Measurements from ENCODE around the gene PHC3.

The PHC3 gene

GRCh38 chr3:170057550-170057949, 124.0 kb downstream of the PHC3 start:
- Histone ChIP-seq H3K9ac (ENCODE audit: low read length) (no peak overlapping the region), H3K4me3 (ENCODE audit: low read length) (no peak overlapping the region), H3K27ac (ENCODE audit: low read depth, low read length) (no peak overlapping the region), H3K36me3 (ENCODE audit: control insufficient read depth, insufficient read depth, low read length) (no peaks in the 10 kb centered on the region), H3K27me3 (ENCODE audit: control insufficient read depth, insufficient read depth, low read length) (no peaks in the 10 kb centered on the region), H3K4me1 (ENCODE audit: control insufficient read depth, insufficient read depth, low read length) (no peaks in the 10 kb centered on the region)

DNA sequence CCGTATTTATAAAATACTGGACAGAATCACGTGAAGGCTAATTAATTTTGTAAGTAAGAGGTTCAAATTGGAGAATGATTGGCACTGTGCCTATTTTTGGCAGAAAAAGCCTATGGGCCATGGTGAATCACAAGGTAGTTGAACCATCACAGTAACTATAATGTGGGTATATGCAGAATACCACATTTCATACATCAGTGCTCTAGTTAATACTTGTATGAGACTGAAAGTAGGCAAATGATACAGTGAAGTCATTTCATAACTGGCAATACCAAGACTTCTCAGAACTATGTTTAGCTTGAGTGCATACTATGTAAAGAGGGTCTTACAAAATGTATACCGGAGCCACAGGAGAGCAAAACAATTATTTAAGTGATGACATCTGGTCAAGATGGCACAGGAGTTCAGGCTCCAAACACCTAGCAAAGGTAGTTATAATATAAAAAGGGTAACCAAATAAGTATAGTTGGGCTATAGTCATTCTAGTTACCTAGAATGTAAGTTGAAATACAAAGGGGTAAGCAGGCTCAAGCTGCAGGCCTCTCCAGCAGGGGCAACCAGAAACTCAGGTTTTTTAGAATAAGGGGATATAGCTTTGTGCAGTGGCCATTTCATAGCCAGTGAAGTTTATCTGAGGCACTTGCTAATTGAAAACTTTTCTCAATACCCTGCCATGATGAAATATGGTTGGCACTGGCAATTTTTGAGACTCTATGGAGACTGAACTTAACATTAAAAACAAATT, 124.7 kb downstream of the PHC3 start:
- Histone ChIP-seq H3K4me3 (ENCODE audit: low read length) (no peak overlapping the region), H3K4me1 (ENCODE audit: control insufficient read depth, insufficient read depth, low read length) (no peaks in the 10 kb centered on the region), H3K27me3 (ENCODE audit: control insufficient read depth, insufficient read depth, low read length) (no peaks in the 10 kb centered on the region), H3K36me3 (ENCODE audit: control insufficient read depth, insufficient read depth, low read length) (no peaks in the 10 kb centered on the region), H3K27ac (ENCODE audit: low read depth, low read length) (no peak overlapping the region), H3K9ac (ENCODE audit: low read length) (no peak overlapping the region)

DNA sequence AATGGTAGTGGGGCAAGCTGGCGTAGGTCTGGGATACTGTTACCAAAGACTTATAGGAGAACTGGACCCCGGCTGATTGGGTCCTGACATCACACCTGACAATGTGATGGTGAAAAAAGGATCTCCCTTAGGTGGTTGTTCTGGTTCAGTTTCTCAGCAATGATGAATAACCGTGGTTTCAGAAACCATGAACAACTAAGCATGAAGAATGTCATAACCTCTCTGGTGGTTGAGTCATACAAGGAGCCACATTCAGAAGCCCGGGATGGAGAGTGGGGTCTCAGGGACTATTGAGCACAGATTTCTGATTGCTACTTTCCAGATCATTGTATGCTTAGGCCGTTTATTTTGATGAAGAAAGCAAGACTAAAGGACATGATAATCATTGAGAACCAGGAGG, 126.3 kb downstream of the PHC3 start:
- Histone ChIP-seq H3K27me3 (ENCODE audit: control insufficient read depth, insufficient read depth, low read length) (no peaks in the 10 kb centered on the region), H3K4me1 (ENCODE audit: control insufficient read depth, insufficient read depth, low read length) (no peaks in the 10 kb centered on the region), H3K27ac (ENCODE audit: low read depth, low read length) (no peak overlapping the region), H3K4me3 (ENCODE audit: low read length) (no peak overlapping the region), H3K36me3 (ENCODE audit: control insufficient read depth, insufficient read depth, low read length) (no peaks in the 10 kb centered on the region), H3K9ac (ENCODE audit: low read length) (no peak overlapping the region)

- no peaks in the 10 kb centered on the region for H3K4me1 ChIP-seq (ENCODE audit: control insufficient read depth, insufficient read depth, low read length)
- no peak overlapping the region for H3K9ac ChIP-seq (ENCODE audit: low read length)
- no peak overlapping the region for H3K27ac ChIP-seq (ENCODE audit: low read depth, low read length)
- no peak overlapping the region for H3K4me3 ChIP-seq (ENCODE audit: low read length)
- no peaks in the 10 kb centered on the region for H3K36me3 ChIP-seq (ENCODE audit: control insufficient read depth, insufficient read depth, low read length)
- no peaks in the 10 kb centered on the region for H3K27me3 ChIP-seq (ENCODE audit: control insufficient read depth, insufficient read depth, low read length)
Observed at GRCh38 chr3:170054204-170054603, 127.3 kb downstream of the PHC3 start.

DNA sequence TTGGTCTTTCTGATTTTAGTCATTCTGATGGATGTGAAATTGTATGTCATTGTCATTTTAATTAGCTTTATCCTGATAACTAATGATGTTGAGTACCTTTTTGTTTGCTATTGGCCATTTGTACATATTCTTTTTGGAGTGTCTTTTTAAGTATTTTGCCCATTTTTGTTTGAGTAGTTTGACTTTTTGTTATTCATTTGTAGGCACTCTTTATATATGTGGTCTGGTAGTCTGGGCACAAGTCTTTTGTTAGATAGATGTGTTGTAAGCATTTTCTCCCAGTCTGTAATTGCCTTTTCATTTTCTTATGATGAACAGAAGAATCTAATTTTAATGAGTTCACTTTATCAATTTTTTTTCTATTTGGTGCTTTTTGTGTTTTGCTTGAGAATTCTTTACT, 129.1 kb downstream of the PHC3 start:
- Histone ChIP-seq H3K9ac (ENCODE audit: low read length) (no peak overlapping the region), H3K27ac (ENCODE audit: low read depth, low read length) (no peak overlapping the region)

DNA sequence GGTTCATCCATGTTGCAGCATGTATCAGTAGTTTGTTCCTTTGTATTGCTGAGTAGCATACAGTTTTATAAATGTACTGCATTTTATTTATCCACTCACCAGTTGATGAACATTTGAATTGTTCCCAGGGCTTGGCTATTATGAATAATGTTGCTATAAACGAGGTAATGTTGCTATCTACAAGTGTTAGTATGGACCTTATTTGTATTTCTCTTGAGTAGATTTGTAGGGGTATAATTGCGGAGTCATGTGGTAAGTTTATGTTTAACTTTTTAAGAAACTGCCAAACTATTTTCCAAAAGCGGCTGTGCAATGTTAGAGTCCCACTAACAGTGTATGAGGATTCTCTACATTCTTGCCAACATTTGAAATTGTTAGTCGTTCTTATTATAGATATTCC, 130.8 kb downstream of the PHC3 start:
- Histone ChIP-seq H3K9ac (ENCODE audit: low read length) (no peak overlapping the region), H3K4me1 (ENCODE audit: control insufficient read depth, insufficient read depth, low read length) (no peaks in the 10 kb centered on the region), H3K27ac (ENCODE audit: low read depth, low read length) (no peak overlapping the region), H3K4me3 (ENCODE audit: low read length) (no peak overlapping the region), H3K36me3 (ENCODE audit: control insufficient read depth, insufficient read depth, low read length) (no peaks in the 10 kb centered on the region), H3K27me3 (ENCODE audit: control insufficient read depth, insufficient read depth, low read length) (no peaks in the 10 kb centered on the region)

More for the DNA sequence above, 129.1 kb downstream of the PHC3 start:
- no peaks in the 10 kb centered on the region for H3K27me3 ChIP-seq (ENCODE audit: control insufficient read depth, insufficient read depth, low read length)
- H3K36me3 ChIP-seq (ENCODE audit: control insufficient read depth, insufficient read depth, low read length) = no peaks in the 10 kb centered on the region
- H3K4me3 ChIP-seq (ENCODE audit: low read length) = no peak overlapping the region
- no peaks in the 10 kb centered on the region for H3K4me1 ChIP-seq (ENCODE audit: control insufficient read depth, insufficient read depth, low read length)

- Histone ChIP-seq H3K9ac (ENCODE audit: low read length) (no peak overlapping the region), H3K36me3 (ENCODE audit: control insufficient read depth, insufficient read depth, low read length) (peaks cover 2% of the 10 kb centered on the region), H3K27me3 (ENCODE audit: control insufficient read depth, insufficient read depth, low read length) (no peaks in the 10 kb centered on the region), H3K4me1 (ENCODE audit: control insufficient read depth, insufficient read depth, low read length) (no peaks in the 10 kb centered on the region), H3K27ac (ENCODE audit: low read depth, low read length) (no peak overlapping the region), H3K4me3 (ENCODE audit: low read length) (no peak overlapping the region)
Observed at GRCh38 chr3:170049146-170050000, 132.2 kb downstream of the PHC3 start.

- H3K27me3 ChIP-seq (ENCODE audit: control insufficient read depth, insufficient read depth, low read length) = no peaks in the 10 kb centered on the region
- H3K9ac ChIP-seq (ENCODE audit: low read length) = peak overlapping the region; percentile 39
- peaks cover 2% of the 10 kb centered on the region for H3K36me3 ChIP-seq (ENCODE audit: control insufficient read depth, insufficient read depth, low read length)
- H3K27ac ChIP-seq (ENCODE audit: low read depth, low read length) = no peak overlapping the region
- peak overlapping the region; percentile 12 for H3K4me3 ChIP-seq (ENCODE audit: low read length)
- no peaks in the 10 kb centered on the region for H3K4me1 ChIP-seq (ENCODE audit: control insufficient read depth, insufficient read depth, low read length)
Observed at GRCh38 chr3:170047133-170047404, 134.5 kb downstream of the PHC3 start.

DNA sequence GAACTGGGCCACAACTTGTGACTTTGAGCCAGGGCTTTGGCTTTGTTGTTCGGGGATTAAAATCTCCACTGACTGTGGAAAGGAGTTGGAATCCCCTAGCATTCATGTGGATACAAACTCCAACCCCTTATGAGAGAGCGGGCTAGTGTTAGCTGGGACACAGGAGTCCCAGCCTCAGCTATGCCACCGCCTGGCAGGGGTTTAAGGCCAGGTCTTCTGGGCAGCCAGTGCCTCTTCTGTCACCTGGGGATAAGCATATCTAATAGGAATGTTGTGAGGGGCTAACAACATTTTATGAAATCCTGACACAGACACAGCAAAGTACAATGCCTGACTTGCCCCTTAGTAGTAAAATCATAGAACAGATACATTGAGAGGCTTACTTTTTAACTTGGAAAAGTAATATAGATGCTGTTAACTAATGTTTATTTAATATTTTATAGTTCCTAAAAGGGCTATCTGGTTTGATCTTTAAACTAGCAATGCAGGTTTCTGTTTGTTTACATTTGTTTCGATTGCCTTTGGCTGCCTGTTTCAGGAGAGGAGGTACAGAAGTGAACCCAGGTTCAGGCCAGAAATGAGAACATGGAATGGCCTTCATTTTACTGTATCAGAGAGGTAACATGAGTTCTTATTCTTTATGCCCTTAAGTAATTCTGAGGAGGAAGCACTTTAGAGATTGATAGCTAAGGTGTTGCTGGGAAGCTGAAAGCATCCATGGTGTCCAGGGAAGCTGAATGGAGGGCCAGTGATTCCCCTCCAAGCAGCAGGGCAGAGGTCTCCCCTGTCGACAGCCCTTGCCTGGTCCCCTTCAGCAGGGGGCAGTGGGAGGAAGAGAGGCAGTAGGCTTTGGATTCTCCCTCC, 135.0 kb downstream of the PHC3 start:
- Histone ChIP-seq H3K9ac (ENCODE audit: low read length) (peak overlapping the region; percentile 39), H3K4me1 (ENCODE audit: control insufficient read depth, insufficient read depth, low read length) (no peaks in the 10 kb centered on the region)

GRCh38 chr3:170044795-170045244, 136.7 kb downstream of the PHC3 start:
- Histone ChIP-seq H3K27ac (ENCODE audit: low read depth, low read length) (no peak overlapping the region), H3K9ac (ENCODE audit: low read length) (no peak overlapping the region), H3K36me3 (ENCODE audit: control insufficient read depth, insufficient read depth, low read length) (peaks cover 2% of the 10 kb centered on the region), H3K4me3 (ENCODE audit: low read length) (no peak overlapping the region), H3K4me1 (ENCODE audit: control insufficient read depth, insufficient read depth, low read length) (no peaks in the 10 kb centered on the region), H3K27me3 (ENCODE audit: control insufficient read depth, insufficient read depth, low read length) (no peaks in the 10 kb centered on the region)

More for the DNA sequence above, 135.0 kb downstream of the PHC3 start:
- Histone ChIP-seq H3K36me3 (ENCODE audit: control insufficient read depth, insufficient read depth, low read length) (peaks cover 2% of the 10 kb centered on the region), H3K27me3 (ENCODE audit: control insufficient read depth, insufficient read depth, low read length) (no peaks in the 10 kb centered on the region), H3K4me3 (ENCODE audit: low read length) (peak overlapping the region; percentile 12), H3K27ac (ENCODE audit: low read depth, low read length) (no peak overlapping the region)

DNA sequence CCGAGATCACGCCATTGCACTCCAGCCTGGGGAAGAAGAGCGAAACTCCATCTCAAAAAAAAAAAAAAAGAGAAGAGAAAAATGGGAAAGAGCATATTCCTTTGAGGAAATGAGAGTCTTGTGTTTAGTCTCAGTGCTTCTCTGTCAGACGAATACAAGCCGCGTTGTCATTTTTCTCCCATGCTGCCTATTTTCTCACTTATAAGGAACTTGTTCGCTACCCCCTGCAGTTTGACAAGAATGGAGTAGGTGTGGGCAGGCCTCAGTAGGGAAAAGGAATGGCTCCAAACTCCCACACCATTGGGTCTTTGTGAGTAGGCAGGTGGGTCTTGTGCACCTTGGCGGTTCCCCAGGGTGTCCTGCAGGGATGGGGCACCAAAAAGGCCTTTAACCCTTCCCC, 137.3 kb downstream of the PHC3 start:
- peaks cover 2% of the 10 kb centered on the region for H3K36me3 ChIP-seq (ENCODE audit: control insufficient read depth, insufficient read depth, low read length)
- H3K27me3 ChIP-seq (ENCODE audit: control insufficient read depth, insufficient read depth, low read length) = no peaks in the 10 kb centered on the region
- H3K27ac ChIP-seq (ENCODE audit: low read depth, low read length) = no peak overlapping the region
- H3K4me1 ChIP-seq (ENCODE audit: control insufficient read depth, insufficient read depth, low read length) = no peaks in the 10 kb centered on the region
- H3K9ac ChIP-seq (ENCODE audit: low read length) = no peak overlapping the region
- no peak overlapping the region for H3K4me3 ChIP-seq (ENCODE audit: low read length)

GRCh38 chr3:170043506-170043905, 138.0 kb downstream of the PHC3 start:
- H3K27ac ChIP-seq (ENCODE audit: low read depth, low read length) = no peak overlapping the region
- no peak overlapping the region for H3K9ac ChIP-seq (ENCODE audit: low read length)
- H3K4me1 ChIP-seq (ENCODE audit: control insufficient read depth, insufficient read depth, low read length) = no peaks in the 10 kb centered on the region
- H3K27me3 ChIP-seq (ENCODE audit: control insufficient read depth, insufficient read depth, low read length) = no peaks in the 10 kb centered on the region
- no peak overlapping the region for H3K4me3 ChIP-seq (ENCODE audit: low read length)
- H3K36me3 ChIP-seq (ENCODE audit: control insufficient read depth, insufficient read depth, low read length) = peaks cover 2% of the 10 kb centered on the region

All from rectal smooth muscle tissue (tissue), 1 donor.